LNCAP (cell line): Measurements from ENCODE around the gene EPHA4.

ENCODE experiments used
- CTCF ChIP-seq: fragments of 450-650 bp; IDR thresholded peaks from 2 replicates; pipeline ENCODE4 v1.5.1; 2017; ENCODE audit warnings: mild to moderate bottlenecking

EPHA4 gene

GRCh38 chr2:221513232-221513631, 58.9 kb downstream of the EPHA4 start:
- TF ChIP-seq CTCF: no peak

GRCh38 chr2:221506469-221506868, 65.6 kb downstream of the EPHA4 start:
- TF ChIP-seq CTCF: no peak

GRCh38 chr2:221505605-221506004, 66.5 kb downstream of the EPHA4 start:
- no peak for TF ChIP-seq CTCF

- TF ChIP-seq CTCF: no peak
These were observed 67.2 kb downstream of the EPHA4 start for GRCh38 chr2:221504905-221505304.

- no peak for TF ChIP-seq CTCF
These were observed 68.1 kb downstream of the EPHA4 start for GRCh38 chr2:221503965-221504364.

GRCh38 chr2:221502270-221503010, 69.7 kb downstream of the EPHA4 start:
- no peak for TF ChIP-seq CTCF

GRCh38 chr2:221501883-221502269, 70.2 kb downstream of the EPHA4 start:
- no peak for TF ChIP-seq CTCF
